HEK293T (cell line): Measurements from ENCODE around the gene DOCK9.

ENCODE experiments used
- CTCF ChIA-PET: fragments of 350-600 bp; formaldehyde crosslinking; extraction: SDS; loops from one replicate; lab custom pipeline; 2021; ENCODE audit warnings: antibody characterized with exemption, inconsistent platforms; lab: Yijun Ruan, JAX
- POLR2A ChIA-PET: fragments of 350-600 bp; formaldehyde crosslinking; extraction: SDS; loops from one replicate; lab custom pipeline; 2020; ENCODE audit warnings: antibody characterized with exemption, inconsistent platforms; lab: Yijun Ruan, JAX
- DNase-seq: peaks from one replicate; pipeline ENCODE4 v3.0.0; 2012; ENCODE audit warnings: mixed read lengths; ENCODE audit errors: extremely low spot score
- ARNT ChIP-seq: fragments of 450-650 bp; IDR thresholded peaks from 2 replicates; pipeline ENCODE4 v1.6.1; 2017; ENCODE audit warnings: mild to moderate bottlenecking
- BHLHE40 ChIP-seq: fragments of 450-650 bp; IDR thresholded peaks from 2 replicates; pipeline ENCODE4 v1.6.1; 2016; ENCODE audit warnings: mild to moderate bottlenecking, moderate library complexity, borderline replicate concordance
- CTBP1 ChIP-seq: fragments of 450-650 bp; IDR thresholded peaks from 2 replicates; pipeline ENCODE4 v1.6.1; 2016; ENCODE audit warnings: borderline replicate concordance
- ELF4 ChIP-seq: fragments of 450-650 bp; IDR thresholded peaks from 2 replicates; pipeline ENCODE4 v1.6.1; 2017; ENCODE audit warnings: antibody characterized with exemption
- FOXA1 ChIP-seq: fragments of 450-650 bp; IDR thresholded peaks from 2 replicates; pipeline ENCODE4 v1.6.1; 2016; ENCODE audit warnings: mild to moderate bottlenecking
- FOXK2 ChIP-seq: fragments of 450-650 bp; IDR thresholded peaks from 2 replicates; pipeline ENCODE4 v1.6.1; 2016; ENCODE audit warnings: mild to moderate bottlenecking
- FOXM1 ChIP-seq: fragments of 450-650 bp; IDR thresholded peaks from 2 replicates; pipeline ENCODE4 v1.6.1; 2017; ENCODE audit warnings: mild to moderate bottlenecking, borderline replicate concordance
- HDGF ChIP-seq: fragments of 450-650 bp; IDR thresholded peaks from 2 replicates; pipeline ENCODE4 v1.6.1; 2017; ENCODE audit warnings: antibody characterized with exemption, borderline replicate concordance
- L3MBTL2 ChIP-seq: fragments of 450-650 bp; conservative IDR thresholded peaks from 2 replicates; pipeline ENCODE4 v1.6.1; 2016; ENCODE audit warnings: mild to moderate bottlenecking
- LEF1 ChIP-seq: fragments of 450-650 bp; IDR thresholded peaks from 2 replicates; pipeline ENCODE4 v1.6.1; 2017; ENCODE audit warnings: mild to moderate bottlenecking, borderline replicate concordance
- NFRKB ChIP-seq: fragments of 450-650 bp; IDR thresholded peaks from 2 replicates; pipeline ENCODE4 v1.6.1; 2016; ENCODE audit warnings: mild to moderate bottlenecking, moderate library complexity
- PKNOX1 ChIP-seq: fragments of 450-650 bp; IDR thresholded peaks from 2 replicates; pipeline ENCODE4 v1.6.1; 2016
- SP1 ChIP-seq: fragments of 450-650 bp; IDR thresholded peaks from 2 replicates; pipeline ENCODE4 v1.6.1; 2017
- SUZ12 ChIP-seq: fragments of 450-650 bp; IDR thresholded peaks from 2 replicates; pipeline ENCODE4 v1.6.1; 2016; ENCODE audit warnings: mild to moderate bottlenecking
- TARDBP ChIP-seq: fragments of 450-650 bp; IDR thresholded peaks from 2 replicates; pipeline ENCODE4 v1.6.1; 2016
- ZNF384 ChIP-seq: fragments of 450-650 bp; IDR thresholded peaks from 2 replicates; pipeline ENCODE4 v1.6.1; 2016

Gene DOCK9

GRCh38 chr13:99013951-99014350, 36.1 kb upstream of the DOCK9 start:
- CTCF ChIA-PET = no interaction called here
- TF ChIP-seq NFRKB = no peak
- no peak for TF ChIP-seq PKNOX1
- TF ChIP-seq BHLHE40 = no peak
- no peak for TF ChIP-seq FOXM1
- TF ChIP-seq SP1 = no peak
- TF ChIP-seq FOXK2 = no peak
- TF ChIP-seq ARNT = no peak
- no peak for TF ChIP-seq L3MBTL2
- TF ChIP-seq LEF1 = no peak
- no peak for TF ChIP-seq SUZ12
- no peak for TF ChIP-seq ELF4
- POLR2A ChIA-PET = no interaction called here
- DNase-seq = no peak

- TF ChIP-seq ELF4 (no peak), NFRKB (no peak), CTBP1 (no peak), LEF1 (no peak), BHLHE40 (no peak), FOXK2 (no peak), L3MBTL2 (no peak), ARNT (no peak)
- ChIA-PET CTCF (no interaction called here), POLR2A (no interaction called here)
- DNase-seq = no peak
Observed at GRCh38 chr13:99012539-99012938, 34.7 kb upstream of the DOCK9 start.

- CTCF ChIA-PET = interaction anchor here (1.5 kb wide), 1 partner anchor 170 kb away, joined by 5 read pairs; no protein-coding TSS in a partner anchor
- POLR2A ChIA-PET = no interaction called here
- TF ChIP-seq TARDBP = no peak
- TF ChIP-seq BHLHE40 = no peak
- no peak for TF ChIP-seq L3MBTL2
- no peak for TF ChIP-seq FOXK2
- no peak for TF ChIP-seq ARNT
- TF ChIP-seq HDGF = no peak
- no peak for TF ChIP-seq PKNOX1
- no peak for TF ChIP-seq ELF4
- no peak for TF ChIP-seq ZNF384
- TF ChIP-seq FOXM1 = no peak
- no peak for TF ChIP-seq FOXA1
Observed at GRCh38 chr13:99009987-99010551, 32.2 kb upstream of the DOCK9 start.

GRCh38 chr13:99008577-99008976, 30.7 kb upstream of the DOCK9 start:
- no peak for DNase-seq
- TF ChIP-seq SP1 (no peak), BHLHE40 (no peak), SUZ12 (no peak), HDGF (no peak), LEF1 (no peak), PKNOX1 (no peak), FOXK2 (no peak), ELF4 (no peak), ARNT (no peak), NFRKB (no peak), TARDBP (no peak), ZNF384 (no peak)
- ChIA-PET CTCF (no interaction called here), POLR2A (no interaction called here)

More at GRCh38 chr13:99009987-99010551, 32.2 kb upstream of the DOCK9 start:
- no peak for DNase-seq

GRCh38 chr13:99007414-99007986, 29.6 kb upstream of the DOCK9 start:
- TF ChIP-seq FOXA1 (no peak), ARNT (no peak), ZNF384 (no peak), NFRKB (no peak)
- no peak for DNase-seq
- ChIA-PET CTCF (interaction anchor here (0.6 kb wide), 1 partner anchor 1783 kb away, joined by 3 read pairs; no protein-coding TSS in a partner anchor), POLR2A (no interaction called here)

- CTCF ChIA-PET = interaction anchor here (0.7 kb wide), 1 partner anchor 114 kb away, joined by 4 read pairs; no protein-coding TSS in a partner anchor
- DNase-seq = no peak
- TF ChIP-seq ZNF384 (peak; percentile 52; the same call in 1 of the 2 replicates), PKNOX1 (no peak)
- POLR2A ChIA-PET = no interaction called here
Observed at GRCh38 chr13:99005609-99006008, 27.7 kb upstream of the DOCK9 start.
